GM18870 (cell line): ENCODE results near the gene TRA2A.
"Not testable (repeated sequence)": the region's sequence is repeated elsewhere in the genome, so short reads cannot be mapped to it uniquely, and the experiment has no call there.

ENCODE experiments used
- ATAC-seq: cut with Tn5 transposase; IDR thresholded peaks from one replicate; pipeline ENCODE4 v1.9.1; 2021; ENCODE audit warnings: moderate library complexity; ENCODE audit not compliant: unreplicated experiment

Gene TRA2A

GRCh38 chr7:23513746-23514145 is 18.0 kb downstream of the TRA2A start:
- ATAC-seq = not testable (repeated sequence)

- ATAC-seq = no peak
Observed at GRCh38 chr7:23494009-23494408, 37.8 kb downstream of the TRA2A start.

- ATAC-seq = no peak
Observed at GRCh38 chr7:23491502-23491901, 40.3 kb downstream of the TRA2A start.

- no peak for ATAC-seq
Observed at GRCh38 chr7:23490357-23491135, 41.2 kb downstream of the TRA2A start.

GRCh38 chr7:23488714-23489113 is 43.1 kb downstream of the TRA2A start:
- ATAC-seq = not testable (repeated sequence)

GRCh38 chr7:23487670-23488069 is 44.1 kb downstream of the TRA2A start:
- ATAC-seq = no peak

- no peak for ATAC-seq
Observed at GRCh38 chr7:23486002-23486773, 45.6 kb downstream of the TRA2A start.

- ATAC-seq = no peak
Observed at GRCh38 chr7:23482686-23483085, 49.1 kb downstream of the TRA2A start.

GRCh38 chr7:23477962-23478866 is 53.6 kb downstream of the TRA2A start:
- ATAC-seq = no peak

GRCh38 chr7:23477157-23477499 is 54.7 kb downstream of the TRA2A start:
- ATAC-seq = no peak

- ATAC-seq = no peak
Observed at GRCh38 chr7:23476286-23477156, 55.3 kb downstream of the TRA2A start.

GRCh38 chr7:23475576-23475839 is 56.3 kb downstream of the TRA2A start:
- no peak for ATAC-seq

- no peak for ATAC-seq
Observed at GRCh38 chr7:23474829-23475575, 56.8 kb downstream of the TRA2A start.

GRCh38 chr7:23474094-23474828 is 57.5 kb downstream of the TRA2A start:
- ATAC-seq = peak; percentile 43

GRCh38 chr7:23473844-23474093 is 58.0 kb downstream of the TRA2A start:
- no peak for ATAC-seq

GRCh38 chr7:23472956-23473843 is 58.6 kb downstream of the TRA2A start:
- ATAC-seq = no peak

GRCh38 chr7:23472556-23472955 is 59.2 kb downstream of the TRA2A start:
- ATAC-seq = no peak

GRCh38 chr7:23472046-23472445 is 59.7 kb downstream of the TRA2A start:
- ATAC-seq = no peak
